Esophagus muscularis mucosa (tissue), 3 donors: ENCODE results near the gene CHM.

Experiments
- CTCF ChIP-seq, 3 experiments: fragments of 200-600 bp in 2 of 3; fragments of 450-650 bp in 1 of 3; sonication (generic) in 2 of 3; IDR thresholded peaks; one replicate each; pipeline ENCODE4 v1.5.1; 2017 to 2019; ENCODE audit warnings: antibody characterized with exemption in 3 of 3, mild to moderate bottlenecking in 2 of 3, moderate library complexity in 1 of 3
- POLR2AphosphoS5 ChIP-seq, 2 donors: sonication (generic); formaldehyde crosslinking; IDR thresholded peaks; one replicate each; pipeline ENCODE4 v1.6.1; 2017; ENCODE audit warnings: antibody characterized with exemption in 2 of 2

- TF ChIP-seq CTCF (IDR thresholded peaks at IDR 0.05) (no peak), POLR2AphosphoS5 (IDR thresholded peaks at IDR 0.05) (no peak)
These were observed 164.8 kb downstream of the CHM start for GRCh38 chrX:85882601-85883000.
